T-helper 2 cell treated with Interferon-gamma antibody and Interleukin-4, amounts not matched to agents 5 μg/mL and 100 μg/mL, for 36 hours (primary cell): ENCODE measurements around the gene PSMD9.
"Not testable (repeated sequence)": the region's sequence is repeated elsewhere in the genome, so short reads cannot be mapped to it uniquely, and the experiment has no call there.

ENCODE experiments used
- DNase-seq: peaks from one replicate; pipeline ENCODE4 v3.0.0; 2021; ENCODE audit warnings: low spot score
- H3K27ac Mint-ChIP-seq: one replicate; pipeline ENCODE4 v1.8.0; 2021; ENCODE audit warnings: mild to moderate bottlenecking, mixed read lengths
- H3K27me3 Mint-ChIP-seq: one replicate; pipeline ENCODE4 v1.8.0; 2021; ENCODE audit warnings: low read depth, mixed read lengths
- H3K36me3 Mint-ChIP-seq: one replicate; pipeline ENCODE4 v1.8.0; 2021; ENCODE audit warnings: low read depth, mixed read lengths
- H3K4me1 Mint-ChIP-seq: one replicate; pipeline ENCODE4 v1.8.0; 2021; ENCODE audit warnings: low read depth, mixed read lengths
- H3K4me3 Mint-ChIP-seq: one replicate; pipeline ENCODE4 v1.8.0; 2022; ENCODE audit warnings: mild to moderate bottlenecking, moderate library complexity, mixed read lengths
- H3K9me3 Mint-ChIP-seq: one replicate; pipeline ENCODE4 v1.8.0; 2021; ENCODE audit warnings: mixed read lengths

The PSMD9 gene

GRCh38 chr12:121921066-121921465 lies 32.5 kb downstream of the PSMD9 start:
- no peaks in the 10 kb centered on the region for H3K27me3 Mint-ChIP-seq
- H3K9me3 Mint-ChIP-seq, result no peaks in the 10 kb centered on the region
- no peak overlapping the region for H3K4me3 Mint-ChIP-seq
- peaks cover 14% of the 10 kb centered on the region for H3K36me3 Mint-ChIP-seq
- H3K4me1 Mint-ChIP-seq, result peaks cover 19% of the 10 kb centered on the region
- no peak overlapping the region for H3K27ac Mint-ChIP-seq
- no peak for DNase-seq

GRCh38 chr12:121925358-121925695 lies 36.7 kb downstream of the PSMD9 start:
- H3K9me3 Mint-ChIP-seq, result no peaks in the 10 kb centered on the region
- H3K36me3 Mint-ChIP-seq, result no peaks in the 10 kb centered on the region
- no peak for DNase-seq
- H3K27me3 Mint-ChIP-seq, result no peaks in the 10 kb centered on the region
- H3K4me3 Mint-ChIP-seq, result no peak overlapping the region
- H3K4me1 Mint-ChIP-seq, result peaks cover 5% of the 10 kb centered on the region
- H3K27ac Mint-ChIP-seq, result no peak overlapping the region

- H3K36me3 Mint-ChIP-seq, result no peaks in the 10 kb centered on the region
- peaks cover 2% of the 10 kb centered on the region for H3K4me1 Mint-ChIP-seq
- H3K9me3 Mint-ChIP-seq, result no peaks in the 10 kb centered on the region
- no peak overlapping the region for H3K27ac Mint-ChIP-seq
- H3K27me3 Mint-ChIP-seq, result no peaks in the 10 kb centered on the region
- no peak overlapping the region for H3K4me3 Mint-ChIP-seq
- DNase-seq, result no peak
Observed at GRCh38 chr12:121926874-121927706, 38.5 kb downstream of the PSMD9 start.

- no peak overlapping the region for H3K4me3 Mint-ChIP-seq
- H3K9me3 Mint-ChIP-seq, result no peaks in the 10 kb centered on the region
- H3K27me3 Mint-ChIP-seq, result no peaks in the 10 kb centered on the region
- no peaks in the 10 kb centered on the region for H3K36me3 Mint-ChIP-seq
- H3K27ac Mint-ChIP-seq, result no peak overlapping the region
- DNase-seq, result no peak
- H3K4me1 Mint-ChIP-seq, result peaks cover 2% of the 10 kb centered on the region
Observed at GRCh38 chr12:121927813-121928212, 39.2 kb downstream of the PSMD9 start.

GRCh38 chr12:121929545-121929944 lies 41.0 kb downstream of the PSMD9 start:
- not testable (repeated sequence) for H3K36me3 Mint-ChIP-seq, H3K9me3 Mint-ChIP-seq, H3K4me3 Mint-ChIP-seq

GRCh38 chr12:121930862-121931261 lies 42.3 kb downstream of the PSMD9 start:
- no peak overlapping the region for H3K4me3 Mint-ChIP-seq
- H3K36me3 Mint-ChIP-seq, result no peaks in the 10 kb centered on the region
- no peak for DNase-seq
- no peaks in the 10 kb centered on the region for H3K9me3 Mint-ChIP-seq
- H3K27me3 Mint-ChIP-seq, result no peaks in the 10 kb centered on the region
- H3K4me1 Mint-ChIP-seq, result peaks cover 2% of the 10 kb centered on the region
- no peak overlapping the region for H3K27ac Mint-ChIP-seq

More at GRCh38 chr12:121929545-121929944, 41.0 kb downstream of the PSMD9 start:
- H3K27me3 Mint-ChIP-seq, H3K27ac Mint-ChIP-seq, DNase-seq, H3K4me1 Mint-ChIP-seq: not testable (repeated sequence)

GRCh38 chr12:121932176-121932536 lies 43.6 kb downstream of the PSMD9 start:
- H3K27me3 Mint-ChIP-seq, result no peaks in the 10 kb centered on the region
- no peak overlapping the region for H3K27ac Mint-ChIP-seq
- no peak overlapping the region for H3K4me3 Mint-ChIP-seq

GRCh38 chr12:121932914-121933521 lies 44.4 kb downstream of the PSMD9 start:
- no peak for DNase-seq
- Mint-ChIP-seq H3K27ac (no peak overlapping the region), H3K9me3 (no peaks in the 10 kb centered on the region), H3K4me1 (peaks cover 3% of the 10 kb centered on the region), H3K36me3 (peaks cover 3% of the 10 kb centered on the region), H3K4me3 (no peak overlapping the region), H3K27me3 (no peaks in the 10 kb centered on the region)

More at GRCh38 chr12:121932176-121932536, 43.6 kb downstream of the PSMD9 start:
- Mint-ChIP-seq H3K9me3 (no peaks in the 10 kb centered on the region), H3K4me1 (peaks cover 2% of the 10 kb centered on the region), H3K36me3 (peaks cover 3% of the 10 kb centered on the region)
- no peak for DNase-seq

GRCh38 chr12:121933522-121934308 lies 45.1 kb downstream of the PSMD9 start:
- no peak overlapping the region for H3K27ac Mint-ChIP-seq
- no peaks in the 10 kb centered on the region for H3K9me3 Mint-ChIP-seq
- no peak overlapping the region for H3K4me3 Mint-ChIP-seq
- H3K27me3 Mint-ChIP-seq, result no peaks in the 10 kb centered on the region
- DNase-seq, result no peak
- peaks cover 3% of the 10 kb centered on the region for H3K4me1 Mint-ChIP-seq
- H3K36me3 Mint-ChIP-seq, result peaks cover 3% of the 10 kb centered on the region

- Mint-ChIP-seq H3K4me1 (peaks cover 6% of the 10 kb centered on the region), H3K9me3 (no peaks in the 10 kb centered on the region), H3K4me3 (no peak overlapping the region), H3K27ac (no peak overlapping the region), H3K27me3 (no peaks in the 10 kb centered on the region), H3K36me3 (peaks cover 3% of the 10 kb centered on the region)
- no peak for DNase-seq
Observed at GRCh38 chr12:121934309-121934664, 45.7 kb downstream of the PSMD9 start.

- no peaks in the 10 kb centered on the region for H3K9me3 Mint-ChIP-seq
- no peak overlapping the region for H3K27ac Mint-ChIP-seq
- H3K27me3 Mint-ChIP-seq, result no peaks in the 10 kb centered on the region
- peaks cover 7% of the 10 kb centered on the region for H3K4me1 Mint-ChIP-seq
- DNase-seq, result no peak
- H3K4me3 Mint-ChIP-seq, result no peak overlapping the region
- H3K36me3 Mint-ChIP-seq, result peaks cover 3% of the 10 kb centered on the region
Observed at GRCh38 chr12:121937654-121938053, 49.1 kb downstream of the PSMD9 start.

GRCh38 chr12:121939186-121939585 lies 50.6 kb downstream of the PSMD9 start:
- no peak overlapping the region for H3K27ac Mint-ChIP-seq
- DNase-seq, result no peak
- H3K36me3 Mint-ChIP-seq, result peaks cover 3% of the 10 kb centered on the region
- H3K27me3 Mint-ChIP-seq, result no peaks in the 10 kb centered on the region
- H3K9me3 Mint-ChIP-seq, result no peaks in the 10 kb centered on the region
- no peak overlapping the region for H3K4me3 Mint-ChIP-seq
- H3K4me1 Mint-ChIP-seq, result peaks cover 7% of the 10 kb centered on the region

- no peak overlapping the region for H3K27ac Mint-ChIP-seq
- no peaks in the 10 kb centered on the region for H3K27me3 Mint-ChIP-seq
- peaks cover 3% of the 10 kb centered on the region for H3K36me3 Mint-ChIP-seq
- H3K4me1 Mint-ChIP-seq, result peaks cover 7% of the 10 kb centered on the region
- DNase-seq, result no peak
- H3K9me3 Mint-ChIP-seq, result no peaks in the 10 kb centered on the region
- no peak overlapping the region for H3K4me3 Mint-ChIP-seq
Observed at GRCh38 chr12:121939992-121940766, 51.6 kb downstream of the PSMD9 start.
